Spleen (tissue), 11 donors: ENCODE measurements around the gene ROBO1. TPM values are rescaled to one million over a fixed set of nuclear protein-coding genes. Genes with fewer than 3 reads are reported as not detected.

Experiments
- DNase-seq: peaks from one replicate; pipeline ENCODE4 v3.0.0-alpha.2; 2020
- H3K27ac ChIP-seq, 8 donors: fragments of 200-600 bp; sonication (generic) in 7 of 8; 1 replicate in 4 of 8; 2 replicates in 4 of 8; pipeline versions ENCODE4 v1.5.0 to v1.8.0; 2016 to 2021; ENCODE audit warnings: inconsistent platforms in 4 of 8, mild to moderate bottlenecking in 4 of 8, moderate library complexity in 1 of 8
- H3K27me3 ChIP-seq, 7 donors: fragments of 200-600 bp; sonication (generic) in 6 of 7; replicated peaks in 1 of 7; 1 replicate in 4 of 7; 2 replicates in 3 of 7; pipeline versions ENCODE4 v1.5.0 to v1.8.0; 2016 to 2021; ENCODE audit warnings: inconsistent platforms in 3 of 7, mild to moderate bottlenecking in 1 of 7
- H3K36me3 ChIP-seq, 6 donors: fragments of 200-600 bp; sonication (generic) in 5 of 6; 1 replicate in 4 of 6; 2 replicates in 2 of 6; pipeline versions ENCODE4 v1.5.0 to v1.8.0; 2016 to 2021; ENCODE audit warnings: inconsistent platforms in 2 of 6
- H3K4me1 ChIP-seq, 6 donors: fragments of 200-600 bp; sonication (generic) in 5 of 6; 1 replicate in 3 of 6; 2 replicates in 3 of 6; pipeline versions ENCODE4 v1.5.0 to v1.8.0; 2016 to 2021; ENCODE audit warnings: inconsistent platforms in 3 of 6
- H3K4me3 ChIP-seq, 8 donors: fragments of 200-600 bp; sonication (generic) in 7 of 8; 1 replicate in 4 of 8; 2 replicates in 4 of 8; pipeline versions ENCODE4 v1.5.0 to v1.8.0; 2016 to 2021; ENCODE audit warnings: inconsistent platforms in 4 of 8, mild to moderate bottlenecking in 4 of 8, moderate library complexity in 2 of 8
- H3K9me3 ChIP-seq, 8 donors: fragments of 200-600 bp; sonication (generic) in 7 of 8; 1 replicate in 4 of 8; 2 replicates in 4 of 8; pipeline versions ENCODE4 v1.5.0 to v1.8.0; 2016 to 2021; ENCODE audit warnings: inconsistent platforms in 4 of 8
- POLR2A ChIP-seq, 3 donors: fragments of 450-650 bp; IDR thresholded peaks; one replicate each; pipeline ENCODE4 v1.5.1; 2017; ENCODE audit warnings: antibody characterized with exemption in 3 of 3, mild to moderate bottlenecking in 1 of 3
- POLR2AphosphoS5 ChIP-seq, 3 donors: sonication (generic); formaldehyde crosslinking; IDR thresholded peaks; one replicate each; pipeline ENCODE4 v1.5.1; 2017; ENCODE audit warnings: antibody characterized with exemption in 3 of 3
- WGBS, 5 donors: extraction: QIAGEN DNeasy Blood & Tissue Kit in 3 of 5; methylation state at CpG; one replicate each; pipeline versions ENCODE4 v1.1.5 to v1.1.7; 2013 to 2018; 5-methylcytosine and 5-hydroxymethylcytosine counted together
- intact Hi-C: fragments of 100-400 bp; cut with DNase I; formaldehyde crosslinking; loops from one replicate; pipeline ENCODE4 v1.15.0; 2023; ENCODE audit warnings: low total_unique reads
- polyA plus RNA-seq, 3 donors: library from polyadenylated mRNA; stranded (reverse); fragments of 200-250 nt; gene quantifications; one replicate each; pipeline ENCODE4 v1.2.1, GENCODE V29; 2013
- total RNA-seq, 7 donors: library from RNA; depleted of rRNA in 3 of 7; stranded (reverse); fragments of >200 nt in 3 of 7; fragmentation: NEBNext Ultra II Directional in 4 of 7; extraction: Animal tissue kit (Norgen Biotek cat#: 25700) in 4 of 7; gene quantifications; one replicate each; pipeline versions ENCODE4 v1.1.0 to v1.2.1, GENCODE V29; 2016 to 2021
- TF ChIP-seq, protein P1 (sequence below), 11 experiments: fragments of 200-600 bp in 7 of 11; fragments of 450-650 bp in 4 of 11; sonication (generic) in 4 of 11; IDR thresholded peaks in 8 of 11; conservative IDR thresholded peaks in 3 of 11; 1 replicate in 7 of 11; 2 replicates in 4 of 11; pipeline versions ENCODE4 v1.4.0 to v1.8.0; 2016 to 2021; ENCODE audit warnings: antibody characterized with exemption in 11 of 11, inconsistent platforms in 4 of 11, mild to moderate bottlenecking in 1 of 11
- donor health status: healthy with polysubstance abuse.
- donor health status: DM: no; HTN: no; CAD: no; lungs with moderate emphysema.
- donor health status: DM: no; HTN: no; CAD: no.
- donor health status: Bipolar disorder and iron deficiency.
- donor health status: healthy.
- donor health status: DM: no; HTN: no; CAD: no.
- donor health status: DM: yes; HTN: yes; CAD: no.

The ROBO1 gene
- total and polyA plus RNA-seq, 10 donors = 3.4 to 37.3 (median 26.0) TPM

DNA sequence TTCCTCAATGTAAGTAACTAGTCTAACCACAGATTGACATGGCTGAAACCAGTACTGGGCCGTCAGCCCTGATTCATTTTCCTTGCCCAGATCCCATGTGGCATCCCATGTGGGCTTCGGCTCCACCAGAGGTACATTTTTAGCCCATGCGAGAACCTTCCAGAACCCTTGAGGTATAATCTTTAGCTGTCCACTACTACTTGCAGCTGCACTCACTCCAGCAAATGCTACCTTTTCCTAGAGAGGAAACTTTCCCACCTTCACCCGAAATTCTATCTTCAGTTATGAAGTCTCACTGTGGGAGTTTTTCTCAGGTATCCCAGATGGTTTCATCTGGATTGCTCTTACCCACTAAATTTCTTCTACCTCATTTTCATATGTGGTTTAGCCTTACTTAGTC lies 907.2 kb downstream of the ROBO1 start:
- no peaks in the 10 kb centered on the region for H3K27me3 ChIP-seq
- H3K9me3 ChIP-seq = peaks cover 0 to 6% (median 0%) of the 10 kb centered on the region in 8 donors
- H3K4me1 ChIP-seq = peaks cover 0 to 6% (median 0%) of the 10 kb centered on the region in 6 donors
- intact Hi-C loops = no loop called here
- no peak overlapping the region for H3K4me3 ChIP-seq
- 85 to 95% (median 90%) methylated on average over 4 of the region's 4 CpGs for WGBS, 5 donors
- no peak for TF ChIP-seq POLR2AphosphoS5 (IDR thresholded peaks at IDR 0.05)
- TF ChIP-seq POLR2A (IDR thresholded peaks at IDR 0.05) = no peak
- TF ChIP-seq, protein P1, sequence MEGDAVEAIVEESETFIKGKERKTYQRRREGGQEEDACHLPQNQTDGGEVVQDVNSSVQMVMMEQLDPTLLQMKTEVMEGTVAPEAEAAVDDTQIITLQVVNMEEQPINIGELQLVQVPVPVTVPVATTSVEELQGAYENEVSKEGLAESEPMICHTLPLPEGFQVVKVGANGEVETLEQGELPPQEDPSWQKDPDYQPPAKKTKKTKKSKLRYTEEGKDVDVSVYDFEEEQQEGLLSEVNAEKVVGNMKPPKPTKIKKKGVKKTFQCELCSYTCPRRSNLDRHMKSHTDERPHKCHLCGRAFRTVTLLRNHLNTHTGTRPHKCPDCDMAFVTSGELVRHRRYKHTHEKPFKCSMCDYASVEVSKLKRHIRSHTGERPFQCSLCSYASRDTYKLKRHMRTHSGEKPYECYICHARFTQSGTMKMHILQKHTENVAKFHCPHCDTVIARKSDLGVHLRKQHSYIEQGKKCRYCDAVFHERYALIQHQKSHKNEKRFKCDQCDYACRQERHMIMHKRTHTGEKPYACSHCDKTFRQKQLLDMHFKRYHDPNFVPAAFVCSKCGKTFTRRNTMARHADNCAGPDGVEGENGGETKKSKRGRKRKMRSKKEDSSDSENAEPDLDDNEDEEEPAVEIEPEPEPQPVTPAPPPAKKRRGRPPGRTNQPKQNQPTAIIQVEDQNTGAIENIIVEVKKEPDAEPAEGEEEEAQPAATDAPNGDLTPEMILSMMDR (IDR thresholded peaks at IDR 0.05 in 8 of 11, conservative IDR thresholded peaks at IDR 0.05 in 3 of 11) = no peak
- no peak for DNase-seq
- no peak overlapping the region for H3K27ac ChIP-seq
- H3K36me3 ChIP-seq = no peaks in the 10 kb centered on the region

DNA sequence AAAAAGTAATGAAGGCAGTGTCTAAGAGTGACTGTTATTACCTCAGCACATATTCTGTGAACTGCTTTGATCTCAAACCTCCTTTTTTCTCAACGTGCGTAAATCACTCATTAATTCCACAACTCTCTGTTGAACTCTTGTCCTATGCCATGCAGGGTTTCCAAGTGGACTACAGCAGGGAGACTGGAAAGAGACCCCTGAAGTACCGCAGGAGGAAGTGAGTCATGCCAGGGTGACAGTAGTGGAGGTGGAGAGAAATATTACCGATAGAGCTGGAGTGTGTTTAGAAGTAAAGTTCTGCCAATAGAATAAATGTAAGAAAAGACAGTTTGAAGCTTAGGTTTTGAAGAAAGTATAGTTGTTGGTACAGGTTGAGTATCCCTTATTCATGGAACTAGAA lies 908.9 kb downstream of the ROBO1 start:
- no peak overlapping the region for H3K4me3 ChIP-seq
- DNase-seq = no peak
- TF ChIP-seq POLR2A (IDR thresholded peaks at IDR 0.05) = no peak
- TF ChIP-seq, protein P1 (IDR thresholded peaks at IDR 0.05 in 8 of 11, conservative IDR thresholded peaks at IDR 0.05 in 3 of 11) = no peak
- TF ChIP-seq POLR2AphosphoS5 (IDR thresholded peaks at IDR 0.05) = no peak
- H3K36me3 ChIP-seq = no peaks in the 10 kb centered on the region
- intact Hi-C loops = no loop called here
- H3K27me3 ChIP-seq = no peaks in the 10 kb centered on the region
- 57 to 78% (median 74%) methylated on average over 4 of the region's 4 CpGs for WGBS, 5 donors
- H3K4me1 ChIP-seq = peaks cover 0 to 6% (median 0%) of the 10 kb centered on the region in 6 donors
- H3K9me3 ChIP-seq = peaks cover 0 to 6% (median 0%) of the 10 kb centered on the region in 8 donors
- H3K27ac ChIP-seq = no peak overlapping the region

DNA sequence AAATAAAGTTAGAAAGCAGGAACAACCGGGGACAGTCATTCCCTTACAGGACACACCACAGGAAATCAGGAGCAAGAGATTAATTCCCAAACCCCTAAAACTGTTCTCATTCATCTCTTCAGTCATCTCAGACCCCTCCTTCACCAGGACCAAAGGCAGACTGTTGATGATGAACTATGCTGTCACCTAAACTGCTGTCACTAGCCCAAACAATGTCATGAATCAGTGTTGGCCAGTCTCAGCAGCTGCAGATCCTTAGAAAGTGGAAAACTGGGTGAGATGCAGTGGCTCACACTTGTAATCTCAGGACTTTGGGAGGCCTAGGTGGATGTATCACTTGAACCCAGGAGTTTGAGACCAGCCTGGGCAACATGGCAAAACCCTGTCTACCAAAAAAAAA lies 909.6 kb downstream of the ROBO1 start:
- Histone ChIP-seq H3K36me3 (no peaks in the 10 kb centered on the region), H3K27me3 (no peaks in the 10 kb centered on the region), H3K27ac (peak overlapping the region in 2 of 8 donors; percentile 39 to 60), H3K4me3 (no peak overlapping the region), H3K4me1 (peaks cover 0 to 6% (median 0%) of the 10 kb centered on the region in 6 donors), H3K9me3 (peaks cover 0 to 6% (median 0%) of the 10 kb centered on the region in 8 donors)
- no peak for TF ChIP-seq POLR2AphosphoS5 (IDR thresholded peaks at IDR 0.05)
- TF ChIP-seq POLR2A (IDR thresholded peaks at IDR 0.05) = no peak
- TF ChIP-seq, protein P1 (IDR thresholded peaks at IDR 0.05 in 8 of 11, conservative IDR thresholded peaks at IDR 0.05 in 3 of 11) = no peak
- DNase-seq = no peak
- 30 to 75% (median 45%) methylated on average over 1 of the region's 1 CpG for WGBS, 5 donors
- intact Hi-C loops = no loop called here

DNA sequence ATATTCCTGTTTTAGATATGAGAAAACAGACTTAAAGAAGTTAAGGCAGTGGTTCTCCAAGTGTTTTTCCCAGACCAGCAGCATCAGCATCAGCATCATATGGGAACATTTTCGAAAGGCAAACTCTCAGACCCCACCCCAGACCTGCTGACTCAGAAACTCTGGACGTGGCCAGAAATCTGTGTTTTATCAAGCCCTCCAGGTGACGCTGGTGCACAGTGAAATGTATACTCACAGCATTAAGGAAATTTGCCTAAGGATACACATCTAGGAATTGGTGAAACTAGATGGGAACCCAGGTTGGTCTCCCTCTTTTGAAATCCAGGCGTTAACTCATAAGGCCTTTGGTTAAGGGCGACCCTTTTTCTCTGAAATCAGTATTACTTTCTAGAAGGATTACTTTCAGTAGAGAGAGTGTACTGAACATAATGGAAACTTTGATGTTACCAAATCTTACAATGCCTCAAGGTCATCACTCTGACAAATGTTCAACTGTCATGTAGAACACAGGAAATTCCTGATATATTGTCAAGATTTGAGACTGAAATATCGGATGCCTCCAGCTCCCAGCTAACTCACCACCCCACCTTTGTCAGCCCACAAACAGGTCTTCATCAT lies 910.2 kb downstream of the ROBO1 start:
- DNase-seq = no peak
- WGBS, 5 donors = 77 to 90% (median 80%) methylated on average over 6 of the region's 6 CpGs
- peak overlapping the region in 2 of 8 donors; percentile 39 to 60 for H3K27ac ChIP-seq
- H3K9me3 ChIP-seq = peaks cover 0 to 6% (median 0%) of the 10 kb centered on the region in 8 donors
- H3K4me1 ChIP-seq = peaks cover 0 to 6% (median 0%) of the 10 kb centered on the region in 6 donors
- TF ChIP-seq POLR2AphosphoS5 (IDR thresholded peaks at IDR 0.05) = no peak
- TF ChIP-seq, protein P1 (IDR thresholded peaks at IDR 0.05 in 8 of 11, conservative IDR thresholded peaks at IDR 0.05 in 3 of 11) = no peak
- no peak for TF ChIP-seq POLR2A (IDR thresholded peaks at IDR 0.05)
- H3K36me3 ChIP-seq = no peaks in the 10 kb centered on the region
- H3K4me3 ChIP-seq = no peak overlapping the region
- intact Hi-C loops = no loop called here
- H3K27me3 ChIP-seq = no peaks in the 10 kb centered on the region
